ENCODE results near the gene KLK3. TPM values are rescaled to one million over a fixed set of nuclear protein-coding genes. Genes with fewer than 3 reads are reported as not detected.

Gene KLK3
- total and polyA plus RNA-seq, 2 of the 8 experiments (the other 6 are each of a cell fraction or from before 2014, with no cell fraction given): 0.08 TPM; not detected in 1

DNA sequence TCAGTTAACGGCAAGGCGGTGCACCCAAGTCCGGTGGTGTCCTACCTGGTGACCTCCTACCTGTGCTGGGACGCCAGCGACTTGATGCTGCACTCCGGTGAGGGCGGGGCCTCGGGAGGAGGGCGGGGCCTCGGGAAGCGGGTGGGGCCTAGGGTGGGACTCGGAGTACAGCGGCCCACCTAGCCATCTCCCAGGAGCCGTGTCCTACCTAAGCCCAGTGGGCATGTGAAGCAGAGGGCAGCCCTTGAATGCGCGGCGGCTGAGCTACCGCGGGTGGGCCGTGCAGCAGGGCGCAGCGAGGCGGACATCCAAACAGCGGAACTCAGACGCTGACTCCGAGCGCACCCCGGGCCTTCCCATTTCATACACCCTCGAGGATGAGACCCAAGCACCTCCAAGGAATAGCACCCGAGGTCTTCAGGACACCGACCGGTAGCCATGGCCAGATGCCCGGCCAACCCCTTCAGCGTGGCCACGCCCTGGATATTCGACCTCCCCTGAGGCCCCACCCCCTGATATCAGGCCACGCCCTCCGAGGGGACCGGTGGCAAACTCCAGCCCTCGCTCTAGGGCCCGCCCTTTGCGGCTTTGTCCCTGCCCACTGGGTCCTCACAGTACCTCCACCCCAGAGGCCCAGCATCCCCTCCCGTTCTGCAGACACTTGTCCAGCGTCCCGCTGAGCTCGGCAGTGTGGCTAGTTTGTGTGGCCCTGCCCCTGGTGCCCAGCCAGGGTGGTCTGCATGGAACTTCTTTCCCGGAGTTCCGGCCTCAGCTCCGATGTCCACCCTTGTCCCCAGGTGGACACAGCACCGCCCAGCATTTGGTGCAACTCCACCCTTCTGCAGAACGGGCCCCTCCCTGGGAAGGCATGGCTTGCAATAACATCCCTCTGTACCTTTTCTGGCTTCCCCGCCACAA, 36.5 kb upstream of the KLK3 start (continued):
- TF ChIP-seq RAD21 (IDR thresholded peaks at IDR 0.05 in 1 of 2, conservative IDR thresholded peaks at IDR 0.05 in 1 of 2; ENCODE audit: low read depth in 2 of 2, low read length in 2 of 2) (no peak), POLR2AphosphoS5 (IDR thresholded peaks at IDR 0.05; ENCODE audit: low read depth, low read length) (peak; percentile 29; the same call in 1 of the 2 replicates), CHD1 (IDR thresholded peaks at IDR 0.05; ENCODE audit: low read depth, low read length) (no peak), YY1 (IDR thresholded peaks at IDR 0.05; ENCODE audit: low read depth, low read length) (0 out of 2 replicates have a peak, but pooled peaks have one; percentile 23), CREB1 (IDR thresholded peaks at IDR 0.05) (no peak), KDM4A (IDR thresholded peaks at IDR 0.05; ENCODE audit: low read depth, low read length, severe bottlenecking) (peak; percentile 88), SIN3A (conservative IDR thresholded peaks at IDR 0.05 in 1 of 2, IDR thresholded peaks at IDR 0.05 in 1 of 2; ENCODE audit: low read depth in 1 of 2, low read length in 2 of 2) (no peak), CTBP2 (IDR thresholded peaks at IDR 0.05; ENCODE audit: borderline replicate concordance, insufficient read depth, insufficient read length, low read length) (no peak), BRCA1 (IDR thresholded peaks at IDR 0.05; ENCODE audit: low read depth, low read length) (no peak), ATF3 (IDR thresholded peaks at IDR 0.05; ENCODE audit: insufficient read depth, low read depth, low read length) (no peak), PHF8 (conservative IDR thresholded peaks at IDR 0.05; ENCODE audit: low read depth, low read length) (peak; percentile 70), SRF (IDR thresholded peaks at IDR 0.05; ENCODE audit: low read depth, low read length) (no peak), BCL11A (IDR thresholded peaks at IDR 0.05; ENCODE audit: low read depth in 2 of 2, low read length in 2 of 2) (no peak), HDAC6 (IDR thresholded peaks at IDR 0.05; ENCODE audit: low read depth, low read length) (no peak), POLR2A (IDR thresholded peaks at IDR 0.05; ENCODE audit: control extremely low read depth in 1 of 2, low read depth in 2 of 2, low read length in 2 of 2) (peak in 1 of 2 experiments; percentile 78; a peak in 2 of 3 replicates), ZNF274 (IDR thresholded peaks at IDR 0.05; ENCODE audit: borderline replicate concordance, extremely low read depth, low read length) (no peak), EGR1 (IDR thresholded peaks at IDR 0.05; ENCODE audit: borderline replicate concordance, low read depth, low read length) (no peak)
- TF ChIP-seq, protein P1, sequence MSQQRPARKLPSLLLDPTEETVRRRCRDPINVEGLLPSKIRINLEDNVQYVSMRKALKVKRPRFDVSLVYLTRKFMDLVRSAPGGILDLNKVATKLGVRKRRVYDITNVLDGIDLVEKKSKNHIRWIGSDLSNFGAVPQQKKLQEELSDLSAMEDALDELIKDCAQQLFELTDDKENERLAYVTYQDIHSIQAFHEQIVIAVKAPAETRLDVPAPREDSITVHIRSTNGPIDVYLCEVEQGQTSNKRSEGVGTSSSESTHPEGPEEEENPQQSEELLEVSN (IDR thresholded peaks at IDR 0.05): 0 out of 2 replicates have a peak, but pooled peaks have one; percentile 12

Data from H1 (cell line).